Central memory CD8-positive, alpha-beta T cell (primary cell): Measurements from ENCODE around the gene LDB2.
"Not testable (repeated sequence)": the region's sequence is repeated elsewhere in the genome, so short reads cannot be mapped to it uniquely, and the experiment has no call there.

ENCODE experiments used
- ATAC-seq: fragments of 150-1000 bp; cut with Tn5 transposase; replicated peaks from 2 replicates; pipeline ENCODE4 v1.10.0; 2022; ENCODE audit warnings: mild to moderate bottlenecking, moderate FRiP score, moderate number of reproducible peaks; ENCODE audit not compliant: poor library complexity, severe bottlenecking; ENCODE audit errors: extremely low read depth
- DNase-seq, 2 donors: peaks; one replicate each; pipeline ENCODE4 v3.0.0; 2021; ENCODE audit warnings: low spot score in 2 of 2
- H3K27ac Mint-ChIP-seq: one replicate; pipeline ENCODE4 v1.8.0; 2022; ENCODE audit warnings: low read depth, mild to moderate bottlenecking, moderate library complexity, mixed read lengths
- H3K27me3 Mint-ChIP-seq: one replicate; pipeline ENCODE4 v1.8.0; 2022; ENCODE audit warnings: mixed read lengths
- H3K36me3 Mint-ChIP-seq: one replicate; pipeline ENCODE4 v1.8.0; 2022; ENCODE audit warnings: mild to moderate bottlenecking, moderate library complexity, mixed read lengths; ENCODE audit not compliant: insufficient read depth
- H3K4me1 Mint-ChIP-seq: one replicate; pipeline ENCODE4 v1.8.0; 2022; ENCODE audit warnings: mixed read lengths
- H3K4me3 Mint-ChIP-seq: one replicate; pipeline ENCODE4 v1.8.0; 2022; ENCODE audit warnings: mild to moderate bottlenecking, moderate library complexity, mixed read lengths
- H3K9me3 Mint-ChIP-seq: one replicate; pipeline ENCODE4 v1.8.0; 2022; ENCODE audit warnings: mixed read lengths

LDB2 gene

GRCh38 chr4:16573206-16573605 is 325.2 kb downstream of the LDB2 start:
- DNase-seq (no peak), ATAC-seq (no peak)
- Mint-ChIP-seq H3K36me3 (no peaks in the 10 kb centered on the region), H3K27ac (no peak overlapping the region), H3K4me3 (no peak overlapping the region), H3K4me1 (no peaks in the 10 kb centered on the region), H3K27me3 (no peaks in the 10 kb centered on the region), H3K9me3 (no peaks in the 10 kb centered on the region)

DNA sequence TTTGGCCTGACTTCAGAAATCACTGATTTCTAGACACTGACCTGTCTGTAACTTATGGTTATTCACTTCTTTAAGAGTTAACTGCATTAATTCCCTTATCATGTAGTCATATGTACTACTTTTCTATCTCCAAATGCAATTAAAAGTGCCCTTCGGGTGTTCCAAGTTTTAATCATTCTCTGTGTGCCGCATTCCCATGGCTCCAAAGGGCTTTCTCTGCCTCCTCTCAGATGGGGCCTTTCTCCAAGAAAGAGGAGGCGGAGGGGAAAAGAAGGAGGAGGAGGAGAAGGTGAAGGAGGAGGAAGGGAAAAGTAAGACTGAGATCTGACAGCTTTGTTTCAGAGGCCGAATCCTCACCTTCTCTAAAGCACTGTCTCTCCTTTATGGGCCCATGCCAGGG is 325.8 kb downstream of the LDB2 start:
- no peak for ATAC-seq

DNA sequence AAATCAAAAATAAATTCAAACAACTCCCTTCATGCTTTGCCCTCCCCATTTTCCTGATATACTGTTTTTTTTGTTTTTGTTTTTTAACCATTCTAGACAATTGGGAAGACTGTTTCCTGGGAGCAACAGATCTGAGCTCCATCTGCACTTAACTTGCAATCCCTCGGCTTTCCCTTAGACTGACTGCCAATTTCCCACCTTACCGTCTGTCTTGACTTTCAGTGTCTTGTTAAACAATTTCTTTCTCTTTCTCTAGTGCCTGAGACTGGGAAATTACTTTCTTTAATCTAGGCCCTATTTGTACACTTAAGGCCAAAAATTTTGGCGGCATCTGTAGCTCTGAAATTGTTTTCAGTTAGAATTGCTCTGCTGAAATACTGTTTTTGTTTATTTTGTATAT is 326.3 kb downstream of the LDB2 start:
- Mint-ChIP-seq H3K27me3 (no peaks in the 10 kb centered on the region), H3K27ac (no peak overlapping the region), H3K4me1 (no peaks in the 10 kb centered on the region), H3K36me3 (no peaks in the 10 kb centered on the region), H3K9me3 (no peaks in the 10 kb centered on the region), H3K4me3 (no peak overlapping the region)
- ATAC-seq (no peak), DNase-seq (no peak)

More for the DNA sequence above, 325.8 kb downstream of the LDB2 start:
- Mint-ChIP-seq H3K27me3 (no peaks in the 10 kb centered on the region), H3K27ac (no peak overlapping the region), H3K36me3 (no peaks in the 10 kb centered on the region), H3K4me1 (no peaks in the 10 kb centered on the region), H3K4me3 (no peak overlapping the region), H3K9me3 (no peaks in the 10 kb centered on the region)
- no peak for DNase-seq

DNA sequence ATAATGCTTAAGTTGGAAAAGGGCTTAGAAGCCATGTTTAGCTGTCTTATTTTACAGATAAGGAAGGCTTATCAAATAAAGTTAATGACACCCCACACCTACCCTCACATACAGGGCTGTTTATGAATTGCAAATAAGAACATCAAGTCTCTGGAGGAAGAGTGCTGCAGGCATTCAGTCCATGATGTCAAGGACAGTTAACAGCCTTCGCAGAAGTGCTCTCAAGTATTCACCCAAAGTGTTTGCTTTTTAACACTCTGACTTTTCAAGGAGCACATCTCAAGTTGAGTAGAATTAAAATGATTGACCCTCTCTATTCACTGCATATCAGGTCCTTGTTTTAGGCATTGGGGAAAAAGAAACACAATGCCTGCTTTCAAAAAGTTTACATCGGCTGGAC is 328.7 kb downstream of the LDB2 start:
- no peak for ATAC-seq
- no peak for DNase-seq
- Mint-ChIP-seq H3K4me3 (no peak overlapping the region), H3K27ac (no peak overlapping the region), H3K4me1 (no peaks in the 10 kb centered on the region), H3K27me3 (no peaks in the 10 kb centered on the region), H3K36me3 (no peaks in the 10 kb centered on the region), H3K9me3 (no peaks in the 10 kb centered on the region)

DNA sequence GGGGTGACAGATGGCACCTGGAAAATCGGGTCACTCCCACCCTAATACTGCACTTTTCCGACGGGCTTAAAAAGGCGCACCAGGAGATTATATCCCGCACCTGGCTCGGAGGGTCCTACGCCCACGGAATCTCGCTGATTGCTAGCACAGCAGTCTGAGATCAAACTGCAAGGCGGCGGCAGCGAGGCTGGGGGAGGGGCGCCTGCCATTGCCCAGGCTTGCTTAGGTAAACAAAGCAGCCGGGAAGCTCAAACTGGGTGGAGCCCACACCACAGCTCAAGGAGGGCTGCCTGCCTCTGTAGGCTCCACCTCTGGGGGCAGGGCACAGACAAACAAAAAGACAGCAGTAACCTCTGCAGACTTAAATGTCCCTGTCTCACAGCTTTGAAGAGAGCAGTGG is 341.1 kb downstream of the LDB2 start:
- Mint-ChIP-seq H3K27me3 (peaks cover 13% of the 10 kb centered on the region), H3K9me3 (peaks cover 12% of the 10 kb centered on the region)
- H3K4me1 Mint-ChIP-seq, DNase-seq, H3K27ac Mint-ChIP-seq, H3K36me3 Mint-ChIP-seq, H3K4me3 Mint-ChIP-seq, ATAC-seq: not testable (repeated sequence)

GRCh38 chr4:16555156-16555555 is 343.3 kb downstream of the LDB2 start:
- Mint-ChIP-seq H3K4me3 (no peak overlapping the region), H3K36me3 (no peaks in the 10 kb centered on the region), H3K27me3 (peaks cover 13% of the 10 kb centered on the region), H3K27ac (no peak overlapping the region), H3K9me3 (peaks cover 12% of the 10 kb centered on the region), H3K4me1 (no peaks in the 10 kb centered on the region)
- DNase-seq (no peak), ATAC-seq (no peak)

GRCh38 chr4:16550531-16550930 is 347.9 kb downstream of the LDB2 start:
- peaks cover 2% of the 10 kb centered on the region for H3K9me3 Mint-ChIP-seq
- no peak overlapping the region for H3K4me3 Mint-ChIP-seq
- H3K27me3 Mint-ChIP-seq = peaks cover 4% of the 10 kb centered on the region
- DNase-seq = no peak
- no peak overlapping the region for H3K27ac Mint-ChIP-seq
- no peak for ATAC-seq
- H3K4me1 Mint-ChIP-seq = no peaks in the 10 kb centered on the region
- no peaks in the 10 kb centered on the region for H3K36me3 Mint-ChIP-seq

GRCh38 chr4:16545656-16546055 is 352.8 kb downstream of the LDB2 start:
- peaks cover 6% of the 10 kb centered on the region for H3K9me3 Mint-ChIP-seq
- H3K4me3 Mint-ChIP-seq = no peak overlapping the region
- no peak for ATAC-seq
- no peak for DNase-seq
- no peaks in the 10 kb centered on the region for H3K4me1 Mint-ChIP-seq
- H3K36me3 Mint-ChIP-seq = no peaks in the 10 kb centered on the region
- H3K27me3 Mint-ChIP-seq = no peaks in the 10 kb centered on the region
- H3K27ac Mint-ChIP-seq = no peak overlapping the region

DNA sequence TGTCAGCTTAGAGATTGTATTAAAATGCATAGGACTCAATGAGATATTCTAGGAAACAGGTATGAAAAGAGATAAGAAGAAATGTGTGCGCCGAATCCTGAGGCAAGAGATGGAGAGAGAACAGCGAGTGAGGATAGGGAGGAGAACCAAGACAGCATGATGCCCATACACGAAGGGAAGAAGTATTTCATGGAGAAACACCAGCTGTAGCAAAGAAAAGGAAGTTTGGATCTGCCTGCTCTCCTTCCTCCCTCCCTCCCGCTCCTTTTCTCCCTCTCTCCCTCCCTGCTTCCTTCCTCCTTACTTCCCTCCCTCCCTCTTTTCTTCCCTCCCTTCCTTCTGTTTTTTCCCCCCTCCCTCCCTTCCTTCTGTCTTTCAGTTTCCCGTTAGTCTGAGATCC is 353.6 kb downstream of the LDB2 start:
- Mint-ChIP-seq H3K36me3 (no peaks in the 10 kb centered on the region), H3K4me3 (no peak overlapping the region), H3K27me3 (no peaks in the 10 kb centered on the region), H3K9me3 (peaks cover 6% of the 10 kb centered on the region), H3K27ac (no peak overlapping the region), H3K4me1 (no peaks in the 10 kb centered on the region)
- no peak for DNase-seq
- no peak for ATAC-seq

DNA sequence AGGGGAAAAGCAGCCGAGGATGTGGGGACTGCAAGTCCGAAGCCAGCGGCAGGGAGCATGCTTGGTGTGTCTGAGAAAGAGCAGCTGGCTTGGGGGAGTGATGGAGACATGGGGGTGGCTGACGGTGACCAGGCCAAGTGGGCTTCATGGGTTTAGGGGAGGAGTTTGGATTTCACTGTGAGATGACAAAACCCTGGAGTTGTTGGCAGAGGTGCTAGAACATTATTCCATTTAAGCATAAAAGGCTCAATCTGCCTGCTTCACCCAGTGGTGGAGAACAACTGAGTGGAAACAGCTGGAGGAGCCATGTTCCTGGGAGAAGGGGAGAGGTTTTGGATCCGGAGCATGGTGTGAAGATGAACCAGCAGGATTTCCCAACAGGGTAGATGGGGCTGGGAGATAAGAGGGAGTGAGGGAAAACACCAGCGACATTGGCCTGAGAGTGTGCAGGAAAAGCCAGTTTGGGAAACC is 354.2 kb downstream of the LDB2 start:
- peaks cover 6% of the 10 kb centered on the region for H3K9me3 Mint-ChIP-seq
- H3K4me3 Mint-ChIP-seq = no peak overlapping the region
- no peak overlapping the region for H3K27ac Mint-ChIP-seq
- H3K36me3 Mint-ChIP-seq = no peaks in the 10 kb centered on the region
- no peak for DNase-seq
- no peaks in the 10 kb centered on the region for H3K27me3 Mint-ChIP-seq
- H3K4me1 Mint-ChIP-seq = no peaks in the 10 kb centered on the region
- no peak for ATAC-seq

DNA sequence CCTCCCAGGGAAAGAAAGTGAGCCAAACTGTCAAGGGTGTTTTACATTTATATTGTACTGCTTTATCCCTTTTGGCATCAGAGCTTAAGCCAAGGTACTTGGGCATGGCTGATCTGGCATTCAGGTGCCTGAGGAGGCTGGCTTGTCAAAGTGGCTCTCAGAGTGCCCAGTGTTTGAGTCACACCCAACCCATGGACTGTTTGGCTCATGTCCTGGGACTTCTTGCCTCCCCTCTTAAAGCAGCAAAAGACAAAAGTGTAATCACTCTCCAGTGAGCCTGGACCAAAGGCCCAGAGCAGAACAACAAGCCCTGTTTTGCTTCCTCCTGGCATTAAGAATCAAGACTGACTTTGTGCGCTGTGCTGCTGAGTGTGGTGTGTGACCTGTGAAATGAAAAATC is 360.5 kb downstream of the LDB2 start:
- Mint-ChIP-seq H3K27ac (no peak overlapping the region), H3K4me1 (no peaks in the 10 kb centered on the region), H3K36me3 (no peaks in the 10 kb centered on the region), H3K27me3 (no peaks in the 10 kb centered on the region), H3K4me3 (no peak overlapping the region), H3K9me3 (no peaks in the 10 kb centered on the region)
- ATAC-seq (no peak), DNase-seq (no peak)

DNA sequence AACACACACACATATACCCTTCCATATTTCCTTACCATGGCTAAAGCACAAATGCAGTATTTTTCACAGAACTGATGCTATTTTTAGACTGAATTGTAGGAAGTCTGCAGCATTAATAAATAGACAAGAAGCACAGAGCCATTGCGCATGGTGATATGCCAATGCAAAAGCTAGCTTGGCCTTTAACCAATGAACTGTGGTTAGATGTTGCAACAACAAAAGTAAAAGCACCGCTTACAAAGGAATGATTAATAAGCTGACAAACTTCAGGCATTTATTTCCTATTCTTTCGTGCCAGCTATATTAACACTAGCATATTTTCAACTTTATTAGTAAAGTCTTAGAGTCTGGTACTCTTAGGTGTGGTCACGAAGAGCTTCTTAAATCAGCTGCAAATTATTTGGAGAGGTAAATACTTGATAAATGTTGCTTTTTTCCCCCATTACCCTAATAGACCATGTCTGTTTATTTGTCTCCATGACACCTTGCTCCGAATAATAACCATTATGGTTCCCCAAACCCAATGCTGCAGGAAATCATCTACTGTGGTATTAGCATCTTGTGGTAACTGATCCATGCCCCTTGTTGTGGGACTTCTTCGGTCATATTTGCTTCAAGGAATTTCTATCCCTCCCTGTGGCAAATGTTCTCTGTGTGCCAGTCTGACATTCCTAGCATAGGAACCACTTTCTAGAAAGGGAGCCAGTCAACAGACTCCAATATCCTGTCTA is 366.0 kb downstream of the LDB2 start:
- no peak overlapping the region for H3K4me3 Mint-ChIP-seq
- ATAC-seq = no peak

GRCh38 chr4:16530688-16531635 is 367.5 kb downstream of the LDB2 start:
- H3K9me3 Mint-ChIP-seq = no peaks in the 10 kb centered on the region
- DNase-seq (no peak), ATAC-seq (no peak)
- H3K27ac Mint-ChIP-seq = no peak overlapping the region
- no peaks in the 10 kb centered on the region for H3K4me1 Mint-ChIP-seq
- H3K4me3 Mint-ChIP-seq = no peak overlapping the region
- H3K27me3 Mint-ChIP-seq = no peaks in the 10 kb centered on the region
- H3K36me3 Mint-ChIP-seq = no peaks in the 10 kb centered on the region

More for the DNA sequence above, 366.0 kb downstream of the LDB2 start:
- H3K4me1 Mint-ChIP-seq = no peaks in the 10 kb centered on the region
- no peaks in the 10 kb centered on the region for H3K9me3 Mint-ChIP-seq
- H3K27ac Mint-ChIP-seq = no peak overlapping the region
- H3K36me3 Mint-ChIP-seq = no peaks in the 10 kb centered on the region
- DNase-seq = no peak
- no peaks in the 10 kb centered on the region for H3K27me3 Mint-ChIP-seq
